Occipital lobe (tissue), 2 donors: ENCODE measurements around the gene ZNRF4. TPM values are rescaled to one million over a fixed set of nuclear protein-coding genes. Genes with fewer than 3 reads are reported as not detected.

ENCODE experiments used
- DNase-seq: peaks from one replicate; lab custom pipeline; 2025; lab: John Stamatoyannopoulos, UW
- total RNA-seq: library from RNA; depleted of rRNA; stranded (reverse); fragments of >200 nt; gene quantifications from one replicate; pipeline ENCODE4 v1.2.3, GENCODE V29; 2014

The ZNRF4 gene
- total RNA-seq, 1 donor from 2014 or later = not detected

DNA sequence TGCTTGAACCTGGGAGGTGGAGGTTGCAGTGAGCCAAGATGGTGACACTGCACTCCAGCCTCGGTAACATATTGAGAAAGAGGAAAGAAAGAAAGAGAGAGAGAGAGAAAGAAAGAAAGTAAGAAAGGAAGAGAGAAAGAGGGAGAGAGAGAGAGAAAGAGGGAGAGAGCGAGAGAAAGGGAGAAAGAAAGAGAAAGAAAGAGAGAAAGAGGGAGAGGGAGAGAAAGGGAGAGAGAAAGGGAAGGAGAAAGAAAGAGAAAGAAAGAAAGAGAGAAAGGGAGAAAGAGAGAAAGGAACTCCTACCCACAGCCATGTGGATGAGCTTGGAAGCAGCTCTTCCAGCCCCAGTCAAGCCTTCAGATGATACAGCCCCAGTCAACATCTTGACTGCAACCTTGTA is 46.7 kb downstream of the ZNRF4 start:
- DNase-seq = no peak

DNA sequence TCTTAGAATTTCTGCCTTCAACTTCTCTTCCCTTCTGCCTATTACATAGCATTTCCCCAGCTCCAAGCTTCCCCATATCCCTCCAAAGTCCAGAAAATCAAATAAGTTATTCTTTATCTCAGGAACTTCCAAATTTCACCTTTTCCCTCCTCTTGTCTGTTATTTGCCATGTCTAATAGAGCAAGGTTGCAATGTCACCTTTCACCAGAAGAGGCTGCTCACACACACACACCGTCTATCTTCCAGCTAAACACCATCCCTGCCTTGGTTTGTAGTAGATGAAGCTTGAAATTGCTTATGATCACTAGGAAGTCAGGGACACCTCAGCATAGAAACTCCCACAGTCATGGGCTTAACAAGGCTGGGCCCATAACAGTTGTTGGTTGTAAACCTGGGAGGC is 48.4 kb downstream of the ZNRF4 start:
- no peak for DNase-seq

DNA sequence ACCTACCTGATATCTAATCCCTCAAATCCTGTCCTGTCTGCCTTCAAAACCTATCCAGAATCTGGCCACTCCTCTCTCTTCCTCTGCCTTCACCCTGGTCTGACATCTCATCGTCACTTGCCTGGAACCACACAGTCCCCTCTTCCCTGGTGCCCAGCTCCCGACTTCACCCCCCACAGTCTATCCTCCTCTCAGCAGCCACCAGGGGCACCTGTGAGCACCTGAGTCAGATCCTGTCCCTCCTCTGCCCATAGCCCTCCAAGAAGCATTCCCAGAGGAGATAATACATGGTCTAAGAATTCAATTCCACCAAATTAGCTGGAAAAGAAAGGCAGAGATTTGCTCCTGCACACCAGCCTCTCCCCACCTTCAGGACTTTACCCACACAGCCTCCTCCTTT is 48.9 kb downstream of the ZNRF4 start:
- no peak for DNase-seq

Other genes with a start within 250 kb of the ZNRF4 start
- gene PTPRS, start 114.6 kb upstream of the ZNRF4 start, total RNA-seq = 188 TPM
- 0.31 TPM for gene TINCR, start 112.5 kb downstream of the ZNRF4 start, total RNA-seq
- 44.3 TPM for gene SAFB2, start 167.4 kb downstream of the ZNRF4 start, total RNA-seq
- 76.6 TPM for gene SAFB, start 167.7 kb downstream of the ZNRF4 start, total RNA-seq
- 16.2 TPM for gene MICOS13, start 225.1 kb downstream of the ZNRF4 start, total RNA-seq
- gene HSD11B1L, start 225.6 kb downstream of the ZNRF4 start, total RNA-seq = 16.7 TPM
- 299 TPM for gene RPL36, start 234.9 kb downstream of the ZNRF4 start, total RNA-seq